Stimulated activated CD8-positive, alpha-beta memory T cell treated with anti-CD3 and anti-CD28 coated beads, Interleukin-4, amount 100 ng/mL, for 1 hour (primary cell): ENCODE results near the gene MARCKS.

Experiments
- DNase-seq, 2 donors: peaks; one replicate each; pipeline ENCODE4 v3.0.0-alpha.2; 2020; ENCODE audit warnings: low read depth in 2 of 2, low spot score in 1 of 2

MARCKS gene

GRCh38 chr6:113856625-113857555, at the start of gene MARCKS:
TSS of gene MARCKS (plus strand) at chr6:113857345. CDS start at chr6:113857746, 401 bp downstream.
- no peak for DNase-seq

- DNase-seq: no peak
These were observed 47.3 kb upstream of the MARCKS start for GRCh38 chr6:113809826-113810225.

GRCh38 chr6:113813142-113813541, 44.0 kb upstream of the MARCKS start:
- DNase-seq: no peak

GRCh38 chr6:113818578-113818977, 38.6 kb upstream of the MARCKS start:
- no peak for DNase-seq

GRCh38 chr6:113819169-113819830, 37.8 kb upstream of the MARCKS start:
- DNase-seq: no peak

- DNase-seq: no peak
These were observed 36.4 kb upstream of the MARCKS start for GRCh38 chr6:113820761-113821160.

- no peak for DNase-seq
These were observed 35.7 kb upstream of the MARCKS start for GRCh38 chr6:113821445-113821844.

GRCh38 chr6:113823916-113824315, 33.2 kb upstream of the MARCKS start:
- DNase-seq: no peak

GRCh38 chr6:113824411-113824810, 32.7 kb upstream of the MARCKS start:
- no peak for DNase-seq

- no peak for DNase-seq
These were observed 32.3 kb upstream of the MARCKS start for GRCh38 chr6:113824866-113825265.

- no peak for DNase-seq
These were observed 31.4 kb upstream of the MARCKS start for GRCh38 chr6:113825781-113826180.

GRCh38 chr6:113828984-113829695, 28.0 kb upstream of the MARCKS start:
- no peak for DNase-seq

GRCh38 chr6:113829696-113830045, 27.5 kb upstream of the MARCKS start:
- DNase-seq: no peak

- no peak for DNase-seq
These were observed 27.0 kb upstream of the MARCKS start for GRCh38 chr6:113830140-113830539.

- DNase-seq: no peak
These were observed 23.6 kb upstream of the MARCKS start for GRCh38 chr6:113833537-113833936.

- no peak for DNase-seq
These were observed 20.0 kb upstream of the MARCKS start for GRCh38 chr6:113837170-113837569.

GRCh38 chr6:113842165-113842564, 15.0 kb upstream of the MARCKS start:
- no peak for DNase-seq

- DNase-seq: no peak
These were observed 13.6 kb upstream of the MARCKS start for GRCh38 chr6:113843500-113844073.

- no peak for DNase-seq
These were observed 10.6 kb upstream of the MARCKS start for GRCh38 chr6:113846577-113846976.

GRCh38 chr6:113847447-113847846, 9.7 kb upstream of the MARCKS start:
- no peak for DNase-seq

- DNase-seq: no peak
These were observed 8.9 kb upstream of the MARCKS start for GRCh38 chr6:113848280-113848679.
